ENCODE results near the gene RASA2.

DNA sequence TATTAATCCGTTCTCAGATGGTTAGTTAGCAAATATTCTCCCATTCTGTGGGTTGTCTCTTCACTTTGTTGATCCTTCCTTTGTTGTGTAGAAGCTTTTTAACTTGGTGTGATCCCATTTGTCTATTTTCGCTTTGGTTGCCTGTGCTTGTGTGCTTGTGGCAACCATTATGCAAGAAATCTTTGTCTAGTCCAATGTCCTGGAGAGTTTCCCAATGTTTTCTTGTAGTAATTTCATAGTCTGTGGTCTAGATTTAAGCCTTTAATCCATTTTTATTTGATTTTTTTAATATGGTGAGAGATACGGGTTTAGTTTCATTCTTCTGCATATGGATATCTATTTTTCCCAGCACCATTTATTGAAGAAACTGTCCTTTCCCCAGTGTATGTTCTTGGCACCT, 59.8 kb downstream of the RASA2 start:
- TF ChIP-seq, protein P1, sequence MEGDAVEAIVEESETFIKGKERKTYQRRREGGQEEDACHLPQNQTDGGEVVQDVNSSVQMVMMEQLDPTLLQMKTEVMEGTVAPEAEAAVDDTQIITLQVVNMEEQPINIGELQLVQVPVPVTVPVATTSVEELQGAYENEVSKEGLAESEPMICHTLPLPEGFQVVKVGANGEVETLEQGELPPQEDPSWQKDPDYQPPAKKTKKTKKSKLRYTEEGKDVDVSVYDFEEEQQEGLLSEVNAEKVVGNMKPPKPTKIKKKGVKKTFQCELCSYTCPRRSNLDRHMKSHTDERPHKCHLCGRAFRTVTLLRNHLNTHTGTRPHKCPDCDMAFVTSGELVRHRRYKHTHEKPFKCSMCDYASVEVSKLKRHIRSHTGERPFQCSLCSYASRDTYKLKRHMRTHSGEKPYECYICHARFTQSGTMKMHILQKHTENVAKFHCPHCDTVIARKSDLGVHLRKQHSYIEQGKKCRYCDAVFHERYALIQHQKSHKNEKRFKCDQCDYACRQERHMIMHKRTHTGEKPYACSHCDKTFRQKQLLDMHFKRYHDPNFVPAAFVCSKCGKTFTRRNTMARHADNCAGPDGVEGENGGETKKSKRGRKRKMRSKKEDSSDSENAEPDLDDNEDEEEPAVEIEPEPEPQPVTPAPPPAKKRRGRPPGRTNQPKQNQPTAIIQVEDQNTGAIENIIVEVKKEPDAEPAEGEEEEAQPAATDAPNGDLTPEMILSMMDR (IDR thresholded peaks at IDR 0.05) = no peak
- no peak for TF ChIP-seq POLR2A (IDR thresholded peaks at IDR 0.05)

Data from breast epithelium (tissue), 3 donors.